Mesendoderm (in vitro differentiated cells): ENCODE measurements around the gene PRDM2. TPM values are rescaled to one million over a fixed set of nuclear protein-coding genes. Genes with fewer than 3 reads are reported as not detected.

Source experiments
- DNase-seq: peaks from one replicate; pipeline ENCODE4 v3.0.0; 2013
- H2AK5ac ChIP-seq: 2 replicates; pipeline ENCODE4 v1.6.1; 2013; ENCODE audit warnings: low read length, inconsistent platforms
- H2BK120ac ChIP-seq: 2 replicates; pipeline ENCODE4 v1.6.1; 2013; ENCODE audit warnings: low read depth, mild to moderate bottlenecking, low read length, moderate library complexity, mixed read lengths
- H2BK15ac ChIP-seq: replicated peaks from 2 replicates; pipeline ENCODE4 v1.6.1; 2013; ENCODE audit warnings: low read depth, mild to moderate bottlenecking, moderate library complexity
- H2BK5ac ChIP-seq: 2 replicates; pipeline ENCODE4 v1.6.1; 2013; ENCODE audit warnings: low read length, inconsistent platforms
- H3K18ac ChIP-seq: 2 replicates; pipeline ENCODE4 v1.6.1; 2013; ENCODE audit warnings: mild to moderate bottlenecking, low read length, mixed read lengths
- H3K23ac ChIP-seq: one replicate; pipeline ENCODE4 v1.6.1; 2013; ENCODE audit warnings: low read length
- H3K27ac ChIP-seq: 2 replicates; pipeline ENCODE4 v1.5.1; 2013; ENCODE audit warnings: low read depth, mild to moderate bottlenecking, inconsistent platforms, low read length, moderate library complexity
- H3K27me3 ChIP-seq: 2 replicates; pipeline ENCODE4 v1.6.1; 2013; ENCODE audit warnings: low read length, control low read depth, mild to moderate bottlenecking, inconsistent platforms; ENCODE audit not compliant: insufficient read depth, poor library complexity
- H3K36me3 ChIP-seq: 2 replicates; pipeline ENCODE4 v1.6.1; 2013; ENCODE audit warnings: low read length, inconsistent platforms; ENCODE audit not compliant: control insufficient read depth, insufficient read depth
- H3K4ac ChIP-seq: one replicate; pipeline ENCODE4 v1.6.1; 2013; ENCODE audit warnings: low read depth, mild to moderate bottlenecking, low read length, moderate library complexity
- H3K4me1 ChIP-seq: 2 replicates; pipeline ENCODE4 v1.6.1; 2013; ENCODE audit warnings: low read depth, low read length, inconsistent platforms; ENCODE audit not compliant: control insufficient read depth
- H3K4me2 ChIP-seq: 2 replicates; pipeline ENCODE4 v1.6.1; 2013; ENCODE audit warnings: low read length
- H3K4me3 ChIP-seq: 2 replicates; pipeline ENCODE4 v1.5.1; 2013; ENCODE audit warnings: mild to moderate bottlenecking, low read length
- H3K56ac ChIP-seq: one replicate; pipeline ENCODE4 v1.6.1; 2013; ENCODE audit warnings: low read length
- H3K79me1 ChIP-seq: 2 replicates; pipeline ENCODE4 v1.6.1; 2013; ENCODE audit warnings: low read length, inconsistent platforms
- H3K79me2 ChIP-seq: 2 replicates; pipeline ENCODE4 v1.6.1; 2013; ENCODE audit warnings: mild to moderate bottlenecking, low read length; ENCODE audit not compliant: control insufficient read depth, insufficient read depth
- H3K9ac ChIP-seq: 2 replicates; pipeline ENCODE4 v1.6.1; 2013; ENCODE audit warnings: low read length, inconsistent platforms
- H4K5ac ChIP-seq: one replicate; pipeline ENCODE4 v1.6.1; 2013; ENCODE audit warnings: low read length
- H4K8ac ChIP-seq: one replicate; pipeline ENCODE4 v1.6.1; 2013; ENCODE audit warnings: low read depth, mild to moderate bottlenecking, control low read depth, low read length, moderate library complexity
- WGBS: extraction: QIAGEN DNeasy Blood & Tissue Kit; methylation state at CpG from one replicate; pipeline ENCODE4 v1.1.7; 2013; ENCODE audit warnings: low lambda C conversion rate, missing lambda C conversion rate; ENCODE audit not compliant: insufficient coverage; ENCODE audit errors: extremely low coverage; 5-methylcytosine and 5-hydroxymethylcytosine counted together
- small RNA-seq: library from polyadenylated mRNA; stranded (forward); fragments of <200 nt; extraction: miRNeasy Mini kit (QIAGEN cat#:217004); gene quantifications from one replicate; pipeline ENCODE3, GENCODE V24; 2013; ENCODE audit not compliant: insufficient read depth

PRDM2 gene

GRCh38 chr1:13873032-13873431 is 173.0 kb downstream of the PRDM2 start:
- H3K79me1 ChIP-seq, result no peaks in the 10 kb centered on the region

More at GRCh38 chr1:13873032-13873431, 173.0 kb downstream of the PRDM2 start:
- Histone ChIP-seq H3K23ac (no peak overlapping the region), H3K4me2 (no peak overlapping the region), H2BK5ac (no peak overlapping the region), H2BK120ac (no peak overlapping the region), H3K36me3 (no peaks in the 10 kb centered on the region), H3K9ac (no peak overlapping the region), H3K4me3 (no peak overlapping the region), H3K79me2 (no peaks in the 10 kb centered on the region), H3K56ac (no peak overlapping the region), H4K8ac (no peak overlapping the region), H3K4ac (no peak overlapping the region), H4K5ac (no peak overlapping the region), H3K18ac (no peak overlapping the region), H3K27me3 (no peaks in the 10 kb centered on the region), H3K27ac (no peak overlapping the region), H2AK5ac (no peak overlapping the region), H2BK15ac (no peak overlapping the region), H3K4me1 (no peaks in the 10 kb centered on the region)
- no CpG with 5 or more reads among the region's 6 CpGs for WGBS
- no peak for DNase-seq

Small RNAs within 50 kb of the gene (small RNA-seq; reads per million reads assigned to genes)
- not detected for gene RF00564
